GM23248 (cell line): ENCODE results near the gene LSAMP. TPM values are rescaled to one million over a fixed set of nuclear protein-coding genes. Genes with fewer than 3 reads are reported as not detected.

ENCODE experiments used
- DNase-seq: peaks from one replicate; pipeline ENCODE4 v3.0.0-alpha.2; 2015
- H2AFZ ChIP-seq: fragments of 200-600 bp; sonication (generic); 2 replicates; pipeline ENCODE4 v1.6.1; 2016; ENCODE audit warnings: antibody characterized with exemption
- H3F3A ChIP-seq: fragments of 200-600 bp; sonication (generic); 2 replicates; pipeline ENCODE4 v1.6.1; 2016; ENCODE audit warnings: mild to moderate bottlenecking, antibody characterized with exemption, mixed run types; ENCODE audit not compliant: insufficient read depth
- H3K27ac ChIP-seq: fragments of 200-600 bp; sonication (generic); 2 replicates; pipeline ENCODE4 v1.5.1; 2016; ENCODE audit warnings: mild to moderate bottlenecking
- H3K27me3 ChIP-seq: fragments of 200-600 bp; sonication (generic); replicated peaks from 2 replicates; pipeline ENCODE4 v1.6.1; 2016; ENCODE audit warnings: mild to moderate bottlenecking; ENCODE audit not compliant: insufficient read depth
- H3K36me3 ChIP-seq: fragments of 200-600 bp; sonication (generic); 2 replicates; pipeline ENCODE4 v1.6.1; 2016; ENCODE audit warnings: low read depth, mild to moderate bottlenecking
- H3K4me1 ChIP-seq: fragments of 200-600 bp; sonication (generic); 2 replicates; pipeline ENCODE4 v1.6.1; 2016; ENCODE audit warnings: mild to moderate bottlenecking; ENCODE audit not compliant: insufficient read depth
- H3K4me2 ChIP-seq: fragments of 200-600 bp; sonication (generic); one replicate; pipeline ENCODE4 v1.6.1; 2016; ENCODE audit warnings: mild to moderate bottlenecking; ENCODE audit not compliant: unreplicated experiment
- H3K4me3 ChIP-seq: fragments of 200-600 bp; sonication (generic); 2 replicates; pipeline ENCODE4 v1.5.1; 2016; ENCODE audit warnings: mild to moderate bottlenecking
- H3K79me2 ChIP-seq: fragments of 200-600 bp; sonication (generic); 2 replicates; pipeline ENCODE4 v1.6.1; 2016; ENCODE audit warnings: mild to moderate bottlenecking; ENCODE audit not compliant: insufficient read depth
- H3K9ac ChIP-seq: fragments of 200-600 bp; sonication (generic); 2 replicates; pipeline ENCODE4 v1.6.1; 2016; ENCODE audit warnings: mild to moderate bottlenecking
- H3K9me2 ChIP-seq: fragments of 200-600 bp; sonication (generic); 2 replicates; pipeline ENCODE4 v1.6.1; 2016; ENCODE audit warnings: mixed run types, mild to moderate bottlenecking, moderate library complexity; ENCODE audit not compliant: insufficient read depth
- H3K9me3 ChIP-seq: fragments of 200-600 bp; sonication (generic); one replicate; pipeline ENCODE4 v1.6.1; 2017; ENCODE audit warnings: low read depth
- H4K20me1 ChIP-seq: fragments of 200-600 bp; sonication (generic); 2 replicates; pipeline ENCODE4 v1.6.0; 2016; ENCODE audit not compliant: insufficient read depth
- EZH2 ChIP-seq: fragments of 200-600 bp; sonication (generic); IDR thresholded peaks from 2 replicates; pipeline ENCODE4 v1.6.1; 2018; ENCODE audit warnings: antibody characterized with exemption, mild to moderate bottlenecking; ENCODE audit not compliant: insufficient read depth, poor library complexity, severe bottlenecking
- EZH2phosphoT487 ChIP-seq: fragments of 200-600 bp; sonication (generic); IDR thresholded peaks from 2 replicates; pipeline ENCODE4 v1.6.1; 2018; ENCODE audit warnings: antibody characterized with exemption, moderate library complexity, mild to moderate bottlenecking, low read depth; ENCODE audit not compliant: insufficient read depth
- WGBS, 2 experiments: methylation state at CpG; one replicate each; pipeline ENCODE4 v1.1.6; 2015 to 2017; ENCODE audit warnings: low lambda C conversion rate in 2 of 2, low coverage in 1 of 2; ENCODE audit errors: missing lambda C conversion rate in 2 of 2; 5-methylcytosine and 5-hydroxymethylcytosine counted together
- in situ Hi-C: fragments of 300-500 bp; cut with MboI; formaldehyde crosslinking; loops from 2 replicates; pipeline ENCODE4 v1.15.0; 2020
- polyA plus RNA-seq: library from polyadenylated mRNA; unstranded; fragments of >200 nt; fragmentation: Nextera tagmentation; extraction: Ambion mirVana; gene quantifications from 2 replicates; pipeline ENCODE4 v1.2.1, GENCODE V29; 2016
- total RNA-seq: library from RNA; depleted of rRNA; stranded (reverse); fragments of >200 nt; shearing (Covaris generic); gene quantifications from 2 replicates; pipeline ENCODE4 v1.2.3, GENCODE V29; 2014

The LSAMP gene
- total and polyA plus RNA-seq, 2 experiments from 2014 or later = 4.5 to 9.3 TPM

DNA sequence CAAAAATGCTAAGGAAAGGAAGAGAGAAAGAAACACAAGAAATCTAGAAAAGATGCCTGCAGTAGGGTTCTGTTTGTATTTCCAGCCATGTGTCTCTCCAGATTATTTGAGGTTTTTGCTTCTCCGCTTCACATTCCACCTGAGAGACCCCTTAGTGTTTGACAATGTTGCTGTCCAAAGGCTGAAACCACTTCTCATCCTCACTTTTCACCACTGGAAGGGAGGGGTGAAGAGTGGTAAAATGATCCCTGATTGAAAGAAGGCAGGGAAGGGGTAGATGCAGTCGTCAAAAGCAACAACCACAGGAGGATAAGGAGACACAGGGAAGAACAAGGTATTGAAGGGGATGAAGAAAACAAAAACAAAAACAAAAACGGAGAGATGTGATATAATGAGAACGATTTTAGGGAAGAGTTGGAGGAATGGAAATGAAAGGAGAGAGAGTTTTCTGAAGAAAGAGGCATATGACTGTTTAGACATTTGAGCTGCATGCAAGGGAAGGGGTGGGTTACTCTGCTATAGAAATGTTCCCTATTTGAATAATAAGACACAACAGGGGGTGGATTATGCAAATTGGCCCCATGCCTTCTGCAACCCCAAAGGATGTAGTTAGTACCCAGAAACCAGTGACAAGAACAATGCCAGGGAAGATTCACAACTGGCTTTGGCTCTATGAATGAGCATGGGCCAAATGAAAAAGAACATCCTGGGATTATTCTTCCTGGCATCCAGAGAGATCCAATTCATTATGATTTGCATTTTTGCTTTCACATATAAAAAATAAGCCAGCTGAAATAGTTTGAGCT is 586.1 kb downstream of the LSAMP start:
- Histone ChIP-seq H3K36me3 (no peaks in the 10 kb centered on the region), H2AFZ (no peak overlapping the region), H4K20me1 (no peaks in the 10 kb centered on the region), H3K9ac (no peak overlapping the region), H3F3A (peaks cover 13% of the 10 kb centered on the region; the same call in 1 of the 2 replicates), H3K79me2 (no peaks in the 10 kb centered on the region), H3K4me1 (peaks cover 8% of the 10 kb centered on the region; the same call in 1 of the 2 replicates), H3K4me2 (no peak overlapping the region), H3K27me3 (no peaks in the 10 kb centered on the region), H3K9me2 (no peaks in the 10 kb centered on the region), H3K9me3 (no peaks in the 10 kb centered on the region), H3K4me3 (no peak overlapping the region), H3K27ac (no peak overlapping the region)
- 25% methylated on average over 4 of the region's 4 CpGs for WGBS, 2 experiments
- no peak for TF ChIP-seq EZH2phosphoT487
- TF ChIP-seq EZH2 = no peak
- in situ Hi-C loops = no loop called here
- DNase-seq = no peak

DNA sequence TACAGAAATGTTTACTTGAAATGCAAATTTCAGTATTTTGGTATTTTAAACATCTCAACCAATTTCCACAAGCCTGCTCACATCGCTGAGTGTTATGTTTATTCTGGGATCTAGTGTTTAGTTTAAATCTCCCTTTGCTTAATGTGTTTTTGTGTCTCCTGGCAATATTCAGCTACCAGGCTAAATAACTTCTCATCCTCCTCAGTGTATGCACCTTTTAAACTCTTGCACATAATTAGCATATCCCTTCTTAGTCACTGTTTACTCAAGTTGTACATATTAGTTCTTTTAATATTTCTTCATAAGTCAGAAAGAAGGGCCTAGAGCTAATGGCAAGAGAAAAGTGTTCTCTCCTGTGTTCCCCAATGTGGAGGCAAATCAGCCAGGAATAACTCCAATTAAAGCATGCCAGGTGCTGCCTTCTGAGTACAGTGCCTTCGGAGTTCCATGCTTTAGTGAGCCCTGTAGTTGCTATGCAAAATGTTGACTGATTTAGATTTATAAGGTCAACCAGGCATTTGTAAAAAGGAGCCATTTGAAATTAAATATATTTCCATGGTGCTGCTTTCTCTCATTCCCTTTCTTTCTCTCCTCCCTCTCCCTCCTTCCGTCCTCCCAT is 587.7 kb downstream of the LSAMP start:
- H4K20me1 ChIP-seq = no peaks in the 10 kb centered on the region
- in situ Hi-C loops = no loop called here
- H3K27ac ChIP-seq = no peak overlapping the region
- 76 to 80% methylated on average over 3 of the region's 3 CpGs for WGBS, 2 experiments
- no peak for TF ChIP-seq EZH2phosphoT487
- TF ChIP-seq EZH2 = no peak
- H2AFZ ChIP-seq = no peak overlapping the region
- no peaks in the 10 kb centered on the region for H3K36me3 ChIP-seq
- H3K4me2 ChIP-seq = no peak overlapping the region
- no peak overlapping the region for H3K4me3 ChIP-seq
- peaks cover 13% of the 10 kb centered on the region; the same call in 1 of the 2 replicates for H3F3A ChIP-seq
- no peaks in the 10 kb centered on the region for H3K9me3 ChIP-seq
- no peak overlapping the region for H3K9ac ChIP-seq
- H3K79me2 ChIP-seq = no peaks in the 10 kb centered on the region
- DNase-seq = no peak
- peaks cover 8% of the 10 kb centered on the region; the same call in 1 of the 2 replicates for H3K4me1 ChIP-seq
- no peaks in the 10 kb centered on the region for H3K27me3 ChIP-seq
- H3K9me2 ChIP-seq = no peaks in the 10 kb centered on the region

DNA sequence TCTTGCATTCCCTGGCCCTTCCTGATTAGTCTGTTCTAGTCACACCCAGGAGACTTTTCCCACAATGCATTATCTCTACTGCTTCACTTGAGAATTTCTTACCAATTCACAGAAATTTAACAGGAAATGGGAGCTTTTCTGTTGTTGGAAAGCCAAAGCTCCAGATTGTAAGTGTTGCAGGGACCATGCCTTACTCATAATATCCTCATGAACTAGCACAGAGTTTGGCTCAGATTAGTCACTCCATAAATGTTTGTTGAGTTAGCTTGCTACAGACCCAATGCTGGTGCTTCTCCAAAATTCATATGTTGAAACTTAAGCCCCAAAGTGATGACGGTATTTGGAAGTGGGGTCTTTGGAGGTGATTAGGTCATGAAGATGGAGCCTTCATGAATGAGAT is 589.4 kb downstream of the LSAMP start:
- Histone ChIP-seq H3K4me3 (no peak overlapping the region), H3K27ac (peak overlapping the region; percentile 31; the same call in 1 of the 2 replicates), H3K9ac (no peak overlapping the region), H2AFZ (peak overlapping the region; percentile 38; the same call in 1 of the 2 replicates), H3K27me3 (no peaks in the 10 kb centered on the region), H3K4me1 (peaks cover 8% of the 10 kb centered on the region; the same call in 1 of the 2 replicates), H3K36me3 (no peaks in the 10 kb centered on the region), H4K20me1 (no peaks in the 10 kb centered on the region), H3F3A (peaks cover 13% of the 10 kb centered on the region; the same call in 1 of the 2 replicates), H3K9me3 (no peaks in the 10 kb centered on the region), H3K79me2 (no peaks in the 10 kb centered on the region), H3K4me2 (no peak overlapping the region), H3K9me2 (no peaks in the 10 kb centered on the region)
- WGBS, 2 experiments = 47 to 48% methylated on average over 1 of the region's 1 CpG
- in situ Hi-C loops = no loop called here
- TF ChIP-seq EZH2 (no peak), EZH2phosphoT487 (no peak)
- peak; percentile 75 for DNase-seq

DNA sequence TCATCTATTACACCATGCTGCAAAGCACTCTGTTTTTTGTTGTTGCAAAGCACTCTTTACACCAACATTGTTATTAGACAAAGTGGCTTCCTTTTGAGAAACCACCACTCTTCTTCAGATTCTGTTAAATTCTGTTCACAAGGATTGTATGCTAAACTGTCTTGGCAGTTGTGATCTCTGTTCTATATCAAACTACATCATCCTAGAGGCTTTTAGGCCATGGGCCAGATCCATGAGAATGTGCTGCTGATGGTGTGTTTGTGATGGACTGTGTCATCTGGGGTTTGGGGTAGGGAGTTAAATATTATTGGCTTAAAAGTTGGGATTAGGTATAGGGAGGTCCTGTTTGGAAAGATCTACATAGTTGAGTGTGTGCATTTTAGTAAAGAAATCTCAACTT is 592.2 kb downstream of the LSAMP start:
- Histone ChIP-seq H3F3A (peaks cover 13% of the 10 kb centered on the region; the same call in 1 of the 2 replicates), H4K20me1 (no peaks in the 10 kb centered on the region), H3K4me2 (no peak overlapping the region), H3K27me3 (no peaks in the 10 kb centered on the region), H3K36me3 (no peaks in the 10 kb centered on the region), H3K9ac (no peak overlapping the region), H2AFZ (no peak overlapping the region), H3K9me2 (no peaks in the 10 kb centered on the region), H3K4me1 (peaks cover 8% of the 10 kb centered on the region; the same call in 1 of the 2 replicates), H3K4me3 (no peak overlapping the region), H3K27ac (no peak overlapping the region), H3K9me3 (no peaks in the 10 kb centered on the region), H3K79me2 (no peaks in the 10 kb centered on the region)
- TF ChIP-seq EZH2phosphoT487 (no peak), EZH2 (no peak)
- in situ Hi-C loops = no loop called here
- no peak for DNase-seq
